ENCODE measurements around the gene SP4.

The SP4 gene

GRCh38 chr7:21448974-21449373 is 21.1 kb downstream of the SP4 start:
- no peak for DNase-seq

- DNase-seq = no peak
Measured at GRCh38 chr7:21450076-21450475, 22.2 kb downstream of the SP4 start.

DNA sequence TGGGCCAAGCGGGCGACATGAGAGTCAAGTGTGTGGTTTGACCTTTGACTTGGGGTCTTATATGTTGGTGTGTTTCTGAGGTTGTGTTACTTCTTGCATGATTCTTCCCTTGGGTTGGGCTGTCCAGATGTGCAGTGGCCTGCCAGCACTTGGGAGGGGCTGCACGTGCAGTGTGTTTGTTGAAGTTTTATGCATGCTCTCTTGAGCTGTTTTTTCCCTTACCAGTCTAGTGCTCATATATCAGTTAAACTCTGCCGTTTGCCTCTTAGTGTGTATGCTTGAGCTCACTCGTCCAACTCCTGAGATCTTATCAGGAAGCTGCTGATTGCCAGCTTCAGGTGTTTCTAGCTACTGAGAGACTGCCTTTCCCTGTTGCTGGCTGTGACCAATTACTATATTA is 23.1 kb downstream of the SP4 start:
- DNase-seq = no peak

DNA sequence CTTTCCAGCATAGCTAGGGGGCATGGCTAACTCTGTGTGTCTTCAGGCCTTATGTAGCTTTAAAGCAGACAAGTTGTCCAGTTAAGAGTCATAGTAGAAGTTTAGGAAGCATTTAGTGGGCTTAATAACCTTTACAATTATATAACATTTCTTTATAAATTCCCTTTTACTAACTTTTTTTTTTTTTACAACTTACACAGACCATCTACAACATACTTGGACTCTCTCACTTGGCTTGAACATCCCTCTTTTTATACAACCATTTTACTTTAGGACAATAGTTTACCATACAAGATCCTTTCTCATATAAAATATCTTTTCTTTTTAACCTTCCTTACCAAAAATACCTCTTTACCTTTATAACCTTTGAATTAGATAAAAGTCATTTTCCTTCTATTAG is 26.3 kb downstream of the SP4 start:
- no peak for DNase-seq

GRCh38 chr7:21454906-21455305 is 27.0 kb downstream of the SP4 start:
- DNase-seq = no peak

- DNase-seq = no peak
Measured at GRCh38 chr7:21461282-21461681, 33.4 kb downstream of the SP4 start.

DNA sequence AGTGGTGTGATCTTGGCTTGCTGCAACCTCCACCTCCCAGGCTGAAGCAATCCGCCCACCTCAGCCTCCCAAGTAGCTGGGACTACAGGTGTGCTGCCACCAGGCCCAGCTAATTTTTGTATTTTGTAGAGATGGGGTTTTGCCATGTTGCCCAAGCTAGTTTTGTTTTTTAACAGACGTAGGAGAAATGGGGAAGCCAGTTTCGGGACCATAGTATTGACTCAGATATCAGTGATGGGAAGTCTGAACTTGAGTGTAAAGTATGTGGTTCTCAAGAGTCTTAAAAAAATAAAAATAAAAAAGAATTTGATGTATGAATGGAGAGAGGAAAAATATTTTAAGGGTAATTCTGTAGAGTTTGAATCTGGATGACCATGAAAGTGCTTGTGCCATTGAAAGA is 34.2 kb downstream of the SP4 start:
- no peak for DNase-seq

- no peak for DNase-seq
Measured at GRCh38 chr7:21463524-21463923, 35.6 kb downstream of the SP4 start.

- no peak for DNase-seq
Measured at GRCh38 chr7:21468969-21469368, 41.1 kb downstream of the SP4 start.

GRCh38 chr7:21469894-21470293 is 42.0 kb downstream of the SP4 start:
- no peak for DNase-seq

DNA sequence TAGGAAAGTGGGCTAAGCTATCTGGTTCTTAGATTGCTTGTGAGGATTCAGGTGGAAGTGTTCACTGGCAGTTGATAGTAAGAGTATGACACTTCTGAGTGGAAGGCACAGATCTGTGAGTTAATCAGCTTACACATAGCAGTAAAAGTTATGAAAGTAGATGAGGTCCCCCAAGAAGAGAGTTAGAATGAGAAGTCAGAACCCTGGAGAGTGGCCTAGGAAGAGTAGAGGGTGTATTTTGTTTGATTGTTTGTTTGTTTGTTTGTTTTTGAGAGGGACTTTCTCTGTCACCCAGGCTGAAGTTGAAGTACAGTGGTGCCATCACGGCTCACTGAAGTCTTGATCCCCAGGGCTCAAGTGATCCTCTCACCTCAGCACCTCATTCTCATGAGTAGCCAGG is 44.1 kb downstream of the SP4 start:
- no peak for DNase-seq

DNA sequence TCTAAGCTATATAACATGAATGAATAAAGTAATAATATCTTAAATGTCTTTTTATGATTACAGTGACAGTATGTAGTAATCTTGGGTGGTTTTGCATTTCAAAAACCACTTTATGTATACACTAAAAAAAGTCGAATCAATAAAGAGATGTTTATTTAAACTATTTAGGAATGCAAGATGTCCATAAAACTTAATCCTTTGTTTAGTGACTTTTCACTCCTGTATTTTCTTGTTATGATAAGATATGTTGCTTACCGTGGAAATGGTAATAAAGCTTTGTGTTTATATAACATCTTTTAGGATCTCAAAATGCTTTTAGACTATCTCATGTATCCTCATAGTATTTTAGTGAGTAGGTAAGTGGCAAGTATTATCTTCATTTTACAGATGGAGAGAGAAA is 48.5 kb downstream of the SP4 start:
- DNase-seq = no peak

GRCh38 chr7:21480693-21481403 is 53.0 kb downstream of the SP4 start:
- DNase-seq = no peak

- no peak for DNase-seq
Measured at GRCh38 chr7:21486511-21486910, 58.6 kb downstream of the SP4 start.

- no peak for DNase-seq
Measured at GRCh38 chr7:21495731-21496130, 67.8 kb downstream of the SP4 start.

DNA sequence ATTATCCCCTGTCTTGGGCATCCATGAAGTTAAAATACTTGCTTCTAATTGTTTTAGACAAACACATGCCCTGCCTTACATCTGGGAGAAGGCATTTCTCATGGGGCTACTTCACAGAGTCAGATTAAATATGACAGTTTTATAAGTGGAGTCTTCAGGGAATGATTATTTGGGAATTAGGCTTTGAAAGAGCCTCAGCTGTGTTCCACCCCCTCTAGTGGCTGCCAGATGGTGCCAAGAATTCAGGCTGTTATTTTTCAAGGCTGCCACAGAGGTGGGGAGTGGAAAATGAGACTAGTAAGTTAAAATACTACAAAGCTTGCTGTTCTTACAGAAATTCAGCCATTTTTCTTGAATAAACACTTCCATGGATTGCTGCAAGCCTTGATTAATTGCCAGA is 69.2 kb downstream of the SP4 start:
- DNase-seq = no peak

- DNase-seq = no peak
Measured at GRCh38 chr7:21500117-21500832, 72.4 kb downstream of the SP4 start.

- no peak for DNase-seq
Measured at GRCh38 chr7:21504021-21504420, 76.1 kb downstream of the SP4 start.

GRCh38 chr7:21507627-21508343 is 79.9 kb downstream of the SP4 start:
- peak; percentile 23 for DNase-seq

GRCh38 chr7:21508538-21508937 is 80.7 kb downstream of the SP4 start:
- DNase-seq = no peak

GRCh38 chr7:21514062-21514461 is 86.2 kb downstream of the SP4 start:
- DNase-seq = no peak

DNA sequence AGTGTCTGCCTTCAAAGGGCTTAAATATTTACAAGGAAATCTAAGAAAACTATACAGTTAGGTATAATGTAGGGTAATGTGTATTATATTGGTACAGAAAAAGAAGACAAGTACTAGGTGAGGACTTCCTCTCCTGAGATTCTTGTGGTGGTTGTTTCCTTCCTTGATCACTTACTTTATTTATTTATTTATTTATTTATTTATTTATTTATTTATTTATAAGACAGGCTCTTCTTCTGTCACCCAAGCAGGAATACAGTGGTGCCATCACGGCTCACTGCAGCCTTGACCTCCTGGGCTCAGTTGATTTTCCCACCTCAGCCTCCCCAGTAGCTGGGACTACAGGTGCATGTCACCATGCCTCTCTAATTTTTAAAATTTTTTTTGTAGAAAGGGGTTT is 96.8 kb downstream of the SP4 start:
- no peak for DNase-seq

- DNase-seq = peak; percentile 13
Measured at GRCh38 chr7:21526007-21526406, 98.1 kb downstream of the SP4 start.

- no peak for DNase-seq
Measured at GRCh38 chr7:21526448-21526847, 98.6 kb downstream of the SP4 start.

Measured in activated CD4-positive, alpha-beta T cell treated with anti-CD3 and anti-CD28 coated beads, Interleukin-10, Interleukin-2, amounts not matched to agents 100 ng/mL and 50 ng/mL, durations not matched to agents 16 hours and 8 hours (primary cell).